ENCODE measurements around the gene VAV3.

GRCh38 chr1:107523736-107524135 is 441.2 kb downstream of the VAV3 start:
- TF ChIP-seq EZH2 (IDR thresholded peaks at IDR 0.05; ENCODE audit: low read depth, low read length, severe bottlenecking) (no peak), HDAC2 (IDR thresholded peaks at IDR 0.05; ENCODE audit: borderline replicate concordance in 1 of 2, low read depth in 2 of 2, low read length in 2 of 2) (no peak), USF2 (IDR thresholded peaks at IDR 0.05; ENCODE audit: low read length) (no peak), CTCF (IDR thresholded peaks at IDR 0.05; ENCODE audit: control extremely low read depth in 1 of 3, insufficient read depth in 1 of 3, low read depth in 1 of 3, low read length in 3 of 3) (no peak), CREB1 (IDR thresholded peaks at IDR 0.05) (no peak), MAX (IDR thresholded peaks at IDR 0.05) (no peak)
